ENCODE measurements around the gene CA9.

CA9 gene

GRCh38 chr9:35717132-35717870 is 43.6 kb downstream of the CA9 start:
- no peak for DNase-seq (ENCODE audit: low read depth)

- no peak for DNase-seq (ENCODE audit: low read depth)
Observed at GRCh38 chr9:35718721-35719511, 45.2 kb downstream of the CA9 start.

GRCh38 chr9:35719546-35719945 is 45.8 kb downstream of the CA9 start:
- DNase-seq (ENCODE audit: low read depth): no peak

- DNase-seq (ENCODE audit: low read depth): no peak
Observed at GRCh38 chr9:35723426-35723825, 49.7 kb downstream of the CA9 start.

- DNase-seq (ENCODE audit: low read depth): no peak
Observed at GRCh38 chr9:35723908-35724307, 50.2 kb downstream of the CA9 start.

GRCh38 chr9:35725362-35725761 is 51.6 kb downstream of the CA9 start:
- no peak for DNase-seq (ENCODE audit: low read depth)

- no peak for DNase-seq (ENCODE audit: low read depth)
Observed at GRCh38 chr9:35726931-35727330, 53.2 kb downstream of the CA9 start.

- DNase-seq (ENCODE audit: low read depth): no peak
Observed at GRCh38 chr9:35727676-35728040, 53.9 kb downstream of the CA9 start.

GRCh38 chr9:35728041-35728971 is 54.6 kb downstream of the CA9 start:
- no peak for DNase-seq (ENCODE audit: low read depth)

- no peak for DNase-seq (ENCODE audit: low read depth)
Observed at GRCh38 chr9:35729101-35729500, 55.4 kb downstream of the CA9 start.

- no peak for DNase-seq (ENCODE audit: low read depth)
Observed at GRCh38 chr9:35729700-35730485, 56.2 kb downstream of the CA9 start.

- no peak for DNase-seq (ENCODE audit: low read depth)
Observed at GRCh38 chr9:35730486-35730854, 56.7 kb downstream of the CA9 start.
